ENCODE data around the gene EXD1. TPM values are rescaled to one million over a fixed set of nuclear protein-coding genes. Genes with fewer than 3 reads are reported as not detected.

Gene EXD1
- total and polyA plus RNA-seq, 7 donors = 0.03 TPM; not detected in 6

- no peak overlapping the region for H3K4me3 ChIP-seq
- no peaks in the 10 kb centered on the region for H3K36me3 ChIP-seq
- peaks cover 0 to 8% (median 5%) of the 10 kb centered on the region in 3 donors for H3K27me3 ChIP-seq
- no peaks in the 10 kb centered on the region for H3K4me1 ChIP-seq
- intact Hi-C loops (cut with DNase I) = no loop called here
- H3K27ac ChIP-seq = no peak overlapping the region
- no peak for DNase-seq
- TF ChIP-seq, protein P1, sequence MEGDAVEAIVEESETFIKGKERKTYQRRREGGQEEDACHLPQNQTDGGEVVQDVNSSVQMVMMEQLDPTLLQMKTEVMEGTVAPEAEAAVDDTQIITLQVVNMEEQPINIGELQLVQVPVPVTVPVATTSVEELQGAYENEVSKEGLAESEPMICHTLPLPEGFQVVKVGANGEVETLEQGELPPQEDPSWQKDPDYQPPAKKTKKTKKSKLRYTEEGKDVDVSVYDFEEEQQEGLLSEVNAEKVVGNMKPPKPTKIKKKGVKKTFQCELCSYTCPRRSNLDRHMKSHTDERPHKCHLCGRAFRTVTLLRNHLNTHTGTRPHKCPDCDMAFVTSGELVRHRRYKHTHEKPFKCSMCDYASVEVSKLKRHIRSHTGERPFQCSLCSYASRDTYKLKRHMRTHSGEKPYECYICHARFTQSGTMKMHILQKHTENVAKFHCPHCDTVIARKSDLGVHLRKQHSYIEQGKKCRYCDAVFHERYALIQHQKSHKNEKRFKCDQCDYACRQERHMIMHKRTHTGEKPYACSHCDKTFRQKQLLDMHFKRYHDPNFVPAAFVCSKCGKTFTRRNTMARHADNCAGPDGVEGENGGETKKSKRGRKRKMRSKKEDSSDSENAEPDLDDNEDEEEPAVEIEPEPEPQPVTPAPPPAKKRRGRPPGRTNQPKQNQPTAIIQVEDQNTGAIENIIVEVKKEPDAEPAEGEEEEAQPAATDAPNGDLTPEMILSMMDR (IDR thresholded peaks at IDR 0.05) = no peak
- TF ChIP-seq POLR2A (IDR thresholded peaks at IDR 0.05) (no peak), EP300 (IDR thresholded peaks at IDR 0.05) (no peak), POLR2AphosphoS5 (IDR thresholded peaks at IDR 0.05) (no peak)
- 69 to 87% methylated on average over 2 of the region's 2 CpGs for WGBS, 2 donors
- H3K9me3 ChIP-seq = no peaks in the 10 kb centered on the region
Measured at GRCh38 chr15:41215708-41216107, 14.8 kb downstream of the EXD1 start.

GRCh38 chr15:41207687-41208448 lies 22.7 kb downstream of the EXD1 start:
- Histone ChIP-seq H3K27ac (no peak overlapping the region), H3K4me1 (no peaks in the 10 kb centered on the region), H3K9me3 (no peaks in the 10 kb centered on the region), H3K36me3 (no peaks in the 10 kb centered on the region), H3K4me3 (no peak overlapping the region), H3K27me3 (no peaks in the 10 kb centered on the region)
- WGBS, 2 donors = 93 to 96% methylated on average over 5 of the region's 5 CpGs
- intact Hi-C loops (cut with DNase I) = no loop called here
- no peak for TF ChIP-seq EP300 (IDR thresholded peaks at IDR 0.05)
- no peak for TF ChIP-seq POLR2AphosphoS5 (IDR thresholded peaks at IDR 0.05)
- TF ChIP-seq, protein P1 (IDR thresholded peaks at IDR 0.05) = no peak
- TF ChIP-seq POLR2A (IDR thresholded peaks at IDR 0.05) = no peak
- no peak for DNase-seq

- TF ChIP-seq, protein P1 (IDR thresholded peaks at IDR 0.05) = no peak
- TF ChIP-seq EP300 (IDR thresholded peaks at IDR 0.05) (no peak), POLR2A (IDR thresholded peaks at IDR 0.05) (no peak), POLR2AphosphoS5 (IDR thresholded peaks at IDR 0.05) (no peak)
- Histone ChIP-seq H3K36me3 (no peaks in the 10 kb centered on the region), H3K9me3 (no peaks in the 10 kb centered on the region), H3K27ac (no peak overlapping the region), H3K27me3 (no peaks in the 10 kb centered on the region), H3K4me3 (no peak overlapping the region), H3K4me1 (no peaks in the 10 kb centered on the region)
- 75 to 80% methylated on average over 3 of the region's 3 CpGs for WGBS, 2 donors
- intact Hi-C loops (cut with DNase I) = no loop called here
- no peak for DNase-seq
Measured at GRCh38 chr15:41205315-41205714, 25.2 kb downstream of the EXD1 start.

- WGBS, 2 donors = 52 to 81% methylated on average over 7 of the region's 7 CpGs
- Histone ChIP-seq H3K9me3 (no peaks in the 10 kb centered on the region), H3K27me3 (no peaks in the 10 kb centered on the region), H3K4me3 (no peak overlapping the region), H3K4me1 (no peaks in the 10 kb centered on the region), H3K27ac (no peak overlapping the region), H3K36me3 (no peaks in the 10 kb centered on the region)
- TF ChIP-seq POLR2AphosphoS5 (IDR thresholded peaks at IDR 0.05) = no peak
- TF ChIP-seq, protein P1 (IDR thresholded peaks at IDR 0.05) = no peak
- TF ChIP-seq POLR2A (IDR thresholded peaks at IDR 0.05) = no peak
- no peak for TF ChIP-seq EP300 (IDR thresholded peaks at IDR 0.05)
- intact Hi-C loops (cut with DNase I) = no loop called here
- DNase-seq = no peak
Measured at GRCh38 chr15:41203395-41203794, 27.2 kb downstream of the EXD1 start.

- H3K4me3 ChIP-seq = no peak overlapping the region
- no peak for DNase-seq
- intact Hi-C loops (cut with DNase I) = no loop called here
- H3K27ac ChIP-seq = no peak overlapping the region
- no peaks in the 10 kb centered on the region for H3K4me1 ChIP-seq
- no peaks in the 10 kb centered on the region for H3K36me3 ChIP-seq
- TF ChIP-seq POLR2AphosphoS5 (IDR thresholded peaks at IDR 0.05) (no peak), EP300 (IDR thresholded peaks at IDR 0.05) (no peak), POLR2A (IDR thresholded peaks at IDR 0.05) (no peak)
- TF ChIP-seq, protein P1 (IDR thresholded peaks at IDR 0.05) = no peak
- no peaks in the 10 kb centered on the region for H3K9me3 ChIP-seq
- H3K27me3 ChIP-seq = no peaks in the 10 kb centered on the region
Measured at GRCh38 chr15:41199470-41199869, 31.1 kb downstream of the EXD1 start.
